DMS 273 (cell line): ENCODE measurements around the gene STAT3.
"Not testable (repeated sequence)": the region's sequence is repeated elsewhere in the genome, so short reads cannot be mapped to it uniquely, and the experiment has no call there.

Source experiments
- DNase-seq: peaks from one replicate; lab custom pipeline; 2025; ENCODE audit not compliant: unreplicated experiment; lab: John Stamatoyannopoulos, UW

STAT3 gene

GRCh38 chr17:42303694-42304093, 84.5 kb downstream of the STAT3 start:
- DNase-seq, result no peak

GRCh38 chr17:42301022-42301421, 87.2 kb downstream of the STAT3 start:
- no peak for DNase-seq

- DNase-seq, result not testable (repeated sequence)
These were observed 88.3 kb downstream of the STAT3 start for GRCh38 chr17:42299913-42300312.

GRCh38 chr17:42299361-42299760, 88.9 kb downstream of the STAT3 start:
- not testable (repeated sequence) for DNase-seq

- DNase-seq, result not testable (repeated sequence)
These were observed 90.5 kb downstream of the STAT3 start for GRCh38 chr17:42297775-42298174.

GRCh38 chr17:42296012-42296411, 92.2 kb downstream of the STAT3 start:
- no peak for DNase-seq

- DNase-seq, result no peak
These were observed 93.5 kb downstream of the STAT3 start for GRCh38 chr17:42294469-42295398.

- DNase-seq, result no peak
These were observed 97.1 kb downstream of the STAT3 start for GRCh38 chr17:42291129-42291528.

GRCh38 chr17:42290577-42290976, 97.7 kb downstream of the STAT3 start:
- no peak for DNase-seq

- DNase-seq, result no peak
These were observed 98.5 kb downstream of the STAT3 start for GRCh38 chr17:42289611-42290181.

GRCh38 chr17:42288803-42289610, 99.2 kb downstream of the STAT3 start:
- no peak for DNase-seq

- DNase-seq, result peak; percentile 68
These were observed 100.1 kb downstream of the STAT3 start, which contains the start of gene STAT5A for GRCh38 chr17:42287977-42288802. Gene STAT5A (plus strand): TSS chr17:42288498. CDS start chr17:42289412, 914 bp downstream.

GRCh38 chr17:42287305-42287976, 100.8 kb downstream of the STAT3 start:
- peak; percentile 73 for DNase-seq

- DNase-seq, result peak; percentile 83
These were observed 101.6 kb downstream of the STAT3 start for GRCh38 chr17:42286411-42287221.

- DNase-seq, result no peak
These were observed 102.7 kb downstream of the STAT3 start for GRCh38 chr17:42285346-42286050.

- no peak for DNase-seq
These were observed 103.7 kb downstream of the STAT3 start for GRCh38 chr17:42284566-42284965.

GRCh38 chr17:42284024-42284369, 104.2 kb downstream of the STAT3 start:
- no peak for DNase-seq

- no peak for DNase-seq
These were observed 104.8 kb downstream of the STAT3 start for GRCh38 chr17:42283241-42284023.
